GM19023 (cell line): Measurements from ENCODE around the gene NUP153.
A peak's percentile ranks its signal among the peaks of the same experiment; 100 is the strongest.
"Not testable (repeated sequence)": the region's sequence is repeated elsewhere in the genome, so short reads cannot be mapped to it uniquely, and the experiment has no call there.

Experiments used
- ATAC-seq: cut with Tn5 transposase; IDR thresholded peaks from one replicate; pipeline ENCODE4 v1.9.1; 2021; ENCODE audit warnings: mild to moderate bottlenecking, moderate library complexity; ENCODE audit not compliant: unreplicated experiment

The NUP153 gene

DNA sequence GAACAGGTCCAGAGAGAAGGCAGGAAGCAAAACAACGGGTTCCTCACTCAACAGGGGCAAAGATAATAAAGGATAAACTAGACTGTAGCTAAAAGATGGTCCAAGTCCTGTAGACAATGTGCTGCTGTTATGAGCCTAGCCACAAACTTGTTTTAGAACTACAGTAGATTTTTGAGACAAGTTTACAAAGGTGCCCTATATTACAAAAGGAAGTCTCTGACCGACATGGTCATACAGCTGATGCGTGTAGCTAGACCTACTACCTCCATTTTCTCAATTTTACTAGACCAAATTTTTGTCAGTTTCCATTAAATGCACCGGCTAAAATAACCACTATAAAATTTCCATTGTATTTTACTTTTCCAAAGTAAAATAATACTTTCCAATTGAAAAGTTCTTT lies 94.7 kb downstream of the NUP153 start:
- ATAC-seq: no peak

DNA sequence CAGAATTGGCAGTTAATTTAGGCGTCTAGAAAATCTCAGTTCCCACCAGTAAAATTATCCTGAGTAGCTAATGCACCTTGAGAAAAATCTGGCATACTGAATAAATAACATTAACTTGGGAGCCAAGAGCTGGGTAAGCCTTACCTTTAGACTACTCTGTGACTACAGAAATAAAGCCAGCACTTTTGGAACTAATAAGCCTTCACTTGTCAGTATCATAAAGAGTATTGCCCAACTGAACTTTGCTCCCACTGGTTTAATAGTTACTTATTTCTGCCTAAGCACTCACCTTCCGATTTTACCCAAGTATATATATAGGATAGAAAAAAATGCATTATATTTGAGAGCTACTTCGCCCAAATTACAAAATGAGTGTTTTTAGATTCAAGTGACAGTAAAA lies 95.9 kb downstream of the NUP153 start:
- no peak for ATAC-seq

DNA sequence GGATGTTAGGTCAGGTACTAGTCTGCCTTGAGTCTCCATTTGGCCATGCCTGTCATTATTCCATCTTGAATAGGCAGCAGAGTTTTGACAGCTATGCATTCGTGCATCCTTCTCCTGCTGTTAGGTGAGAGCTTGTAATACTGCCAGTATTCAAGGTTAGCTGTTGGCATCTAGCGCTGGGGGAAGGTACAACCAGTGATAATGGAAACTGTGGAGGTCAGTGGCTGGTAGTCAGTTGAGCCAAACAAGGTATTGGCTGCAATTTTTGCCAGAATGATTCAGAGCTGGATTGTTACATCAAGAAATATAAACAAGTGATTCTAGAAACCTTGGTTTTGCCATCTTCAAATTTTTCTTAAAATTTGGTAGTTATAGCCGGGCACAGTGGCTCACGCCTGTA lies 100.1 kb downstream of the NUP153 start:
- ATAC-seq: no peak

DNA sequence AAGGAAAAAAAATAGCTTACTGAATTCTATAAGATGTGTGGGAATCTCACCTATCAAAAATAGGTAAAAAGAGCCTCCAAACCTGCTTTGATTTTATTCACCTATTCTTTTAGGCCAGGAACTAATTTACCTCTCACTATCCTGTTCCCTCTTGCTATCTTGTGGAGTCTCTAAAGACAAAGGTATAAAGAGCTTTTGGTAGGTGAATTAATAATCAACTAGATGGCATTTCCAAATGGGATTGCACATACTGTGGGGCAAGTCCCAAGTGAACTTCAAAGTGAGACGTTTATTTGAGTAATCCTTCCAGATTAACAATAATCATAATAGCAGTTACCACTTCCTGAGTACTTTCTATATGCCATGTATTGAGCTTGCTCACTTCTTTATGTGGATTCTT lies 103.8 kb downstream of the NUP153 start:
- ATAC-seq: no peak

DNA sequence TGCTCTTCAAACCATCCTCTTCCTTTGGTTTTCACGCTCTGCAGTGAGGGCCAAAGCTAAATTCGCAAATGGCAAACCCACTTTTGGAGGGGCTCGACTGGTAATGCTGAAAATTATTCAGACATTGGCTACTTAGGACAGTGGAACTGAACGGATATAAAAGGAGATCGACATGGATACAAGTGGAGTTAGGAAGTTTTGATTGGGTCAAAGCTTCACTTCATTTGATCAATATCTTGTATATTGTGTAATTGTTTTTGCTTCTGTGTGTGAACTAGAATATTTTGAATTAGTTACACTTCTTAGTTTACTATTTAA lies 105.4 kb downstream of the NUP153 start:
- ATAC-seq: no peak

DNA sequence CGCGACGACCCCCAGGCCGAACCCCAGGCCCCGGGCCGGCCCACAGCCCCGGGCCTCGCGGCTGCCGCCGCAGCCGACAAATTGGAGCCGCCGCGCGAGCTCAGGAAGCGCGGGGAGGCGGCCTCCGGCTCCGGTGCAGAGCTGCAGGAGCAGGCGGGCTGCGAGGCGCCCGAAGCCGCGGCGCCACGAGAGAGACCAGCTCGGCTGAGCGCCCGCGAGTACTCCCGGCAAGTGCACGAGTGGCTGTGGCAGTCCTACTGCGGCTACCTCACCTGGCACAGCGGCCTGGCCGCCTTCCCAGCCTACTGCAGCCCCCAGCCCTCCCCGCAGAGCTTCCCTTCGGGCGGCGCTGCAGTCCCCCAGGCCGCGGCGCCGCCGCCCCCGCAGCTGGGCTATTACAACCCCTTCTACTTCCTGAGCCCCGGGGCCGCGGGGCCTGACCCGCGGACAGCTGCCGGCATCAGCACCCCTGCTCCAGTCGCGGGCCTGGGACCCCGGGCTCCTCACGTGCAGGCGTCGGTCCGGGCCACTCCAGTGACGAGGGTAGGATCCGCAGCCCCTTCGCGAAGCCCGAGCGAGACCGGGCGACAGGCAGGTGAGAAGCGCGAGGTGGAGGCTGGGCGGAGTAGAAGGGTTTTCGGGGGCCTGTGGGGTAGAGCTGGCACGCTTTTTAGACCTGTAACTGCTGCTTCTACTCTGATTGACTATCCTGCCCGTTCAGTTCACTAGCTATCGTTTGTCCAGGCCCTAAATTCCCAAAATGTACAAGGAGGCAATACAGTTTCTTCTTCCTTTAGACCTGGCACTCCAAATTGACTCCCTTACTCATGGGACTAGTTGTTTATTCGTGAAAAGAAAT lies 106.0 kb downstream of the NUP153 start:
- peak; percentile 52 for ATAC-seq

DNA sequence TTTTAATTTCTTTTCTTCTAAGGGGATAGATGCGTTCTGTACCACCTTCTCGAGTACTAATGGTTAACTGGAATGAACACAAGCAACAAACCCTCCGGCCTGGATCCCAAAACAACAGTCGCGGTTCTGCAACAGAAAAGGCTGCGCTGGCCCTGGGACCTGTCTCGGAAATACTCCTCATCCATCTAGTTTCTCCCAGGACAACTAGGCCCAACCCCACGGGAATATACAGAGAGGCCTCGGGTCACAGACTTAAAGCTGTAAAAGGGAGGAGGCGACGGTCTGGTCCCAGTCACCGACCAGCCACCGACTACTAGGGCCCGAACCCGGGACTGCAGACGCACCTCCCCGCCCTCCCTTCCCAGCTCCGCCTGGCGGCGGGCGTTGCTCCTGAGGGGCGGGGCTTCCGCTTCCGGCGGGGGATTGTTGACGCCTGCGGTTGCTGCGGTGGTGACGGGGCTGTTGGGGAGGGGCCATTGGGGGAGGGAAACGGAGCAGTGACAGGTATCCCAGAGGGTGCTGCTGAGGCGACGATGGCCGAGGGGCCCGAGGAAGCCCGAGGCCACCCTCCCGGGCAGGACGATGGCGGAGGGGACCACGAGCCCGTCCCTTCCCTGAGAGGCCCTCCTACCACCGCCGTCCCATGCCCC lies 106.7 kb downstream of the NUP153 start, which contains the start of gene FAM8A1:
FAM8A1 (plus strand) TSS at position 426 of the 650 bp plus-strand sequence; CDS start at position 534, 108 bp downstream.
- ATAC-seq: peak; percentile 90

DNA sequence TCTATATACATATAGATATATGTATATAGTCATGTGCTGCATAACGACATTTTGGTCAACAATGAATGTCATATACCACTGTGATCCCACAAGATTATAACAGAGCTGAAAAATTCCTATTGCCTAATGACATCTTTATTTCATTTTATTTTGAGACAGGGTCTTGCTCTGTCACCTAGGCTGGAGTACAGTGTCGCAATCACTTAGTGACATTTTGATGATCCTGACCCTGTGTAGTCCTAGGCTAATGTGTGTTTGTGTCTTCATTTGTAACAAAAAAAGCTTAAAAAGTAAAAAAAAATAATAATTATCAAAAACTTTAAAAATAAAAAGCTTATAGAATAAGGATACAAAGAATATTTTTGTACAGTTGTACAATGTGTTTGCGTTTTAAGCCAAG lies 110.6 kb downstream of the NUP153 start:
- no peak for ATAC-seq

DNA sequence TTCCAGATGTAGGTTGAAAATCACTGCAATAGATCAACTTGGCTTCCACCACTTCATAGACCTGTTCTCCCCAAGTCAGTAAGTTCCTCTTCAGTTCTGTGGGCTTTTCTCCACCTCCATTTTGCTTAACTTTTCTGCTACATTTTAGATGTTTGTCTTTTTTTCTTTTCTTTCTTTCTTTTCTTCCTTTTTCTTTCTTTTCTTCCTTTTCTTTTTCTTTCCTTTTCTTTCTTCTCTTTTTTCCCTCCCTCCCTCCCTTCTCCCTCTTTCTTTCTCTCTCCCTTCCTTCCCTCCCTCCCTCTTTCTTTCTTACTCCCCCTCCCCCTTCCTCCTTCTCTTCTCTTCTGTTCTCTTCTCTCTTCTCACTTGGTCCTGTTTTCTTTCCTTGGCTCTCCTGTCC lies 113.5 kb downstream of the NUP153 start:
- no peak for ATAC-seq

DNA sequence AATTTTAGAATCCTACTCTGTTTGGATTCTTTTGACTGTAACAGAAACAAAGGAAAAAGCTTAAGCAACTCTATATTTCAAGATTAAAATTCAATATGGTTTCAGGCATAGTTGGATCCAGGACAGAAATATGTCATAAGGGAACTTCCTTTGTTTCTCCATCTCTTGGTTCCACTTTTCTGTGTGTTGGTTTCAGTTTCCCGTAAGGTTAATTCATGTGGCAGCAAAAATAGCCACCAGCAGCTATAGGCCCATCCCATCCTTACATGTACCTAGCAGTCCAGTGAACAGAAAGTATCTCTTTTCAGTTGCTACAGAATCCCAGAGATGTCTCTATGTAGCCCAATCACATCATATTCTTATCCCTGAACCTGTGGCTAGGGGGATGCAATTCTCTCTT lies 115.4 kb downstream of the NUP153 start:
- ATAC-seq: no peak

DNA sequence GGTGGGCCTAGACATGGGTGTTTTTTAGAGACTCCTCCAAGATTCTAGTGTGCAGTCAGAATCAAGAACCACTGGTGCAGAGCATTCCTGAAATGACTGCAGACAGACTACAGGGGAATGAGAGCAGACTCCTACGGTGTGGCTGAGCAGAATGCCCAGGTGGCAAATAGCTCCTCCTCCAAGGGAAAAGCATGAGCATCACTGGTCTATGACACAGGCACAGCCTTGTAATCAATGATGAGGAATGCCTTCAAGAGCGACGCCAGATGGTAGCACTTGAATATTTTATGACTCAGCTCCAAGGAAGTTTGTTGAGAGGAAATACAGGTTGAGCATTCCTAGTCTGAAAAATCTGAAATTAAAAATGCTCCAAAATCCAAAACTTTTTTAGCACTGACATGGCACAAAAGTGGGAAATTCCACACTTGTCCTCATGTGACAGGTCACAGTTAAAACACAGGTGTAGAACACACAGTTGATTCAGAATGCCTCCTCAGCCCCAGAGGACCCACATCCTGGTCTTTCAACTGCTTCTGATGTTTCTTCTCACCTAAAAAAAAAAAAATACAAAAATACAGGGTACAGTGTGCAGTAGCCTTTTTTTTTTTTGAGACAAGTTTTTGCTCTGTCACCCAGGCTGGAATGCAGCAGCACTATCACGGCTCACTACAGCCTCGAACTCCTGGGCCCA lies 117.2 kb downstream of the NUP153 start:
- ATAC-seq: no peak

DNA sequence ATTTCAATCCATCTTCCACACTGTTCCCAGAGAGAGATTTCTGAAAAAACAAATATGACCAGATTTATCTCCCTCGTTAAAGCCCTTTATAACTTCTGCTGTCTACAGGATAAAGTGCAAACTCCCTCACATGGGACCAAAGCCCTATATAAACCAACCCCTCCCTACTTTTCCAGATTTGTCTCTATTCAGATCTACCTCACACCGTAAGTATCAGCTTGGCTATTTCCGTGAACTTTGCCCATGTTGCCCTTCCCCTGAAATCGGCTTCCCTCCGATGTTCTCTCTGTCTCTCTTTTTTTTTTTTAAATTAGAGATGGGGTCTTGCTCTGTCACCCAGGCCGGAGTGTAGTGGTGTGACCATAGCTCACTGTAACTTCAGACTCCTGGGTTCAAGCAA lies 118.7 kb downstream of the NUP153 start:
- ATAC-seq: no peak

DNA sequence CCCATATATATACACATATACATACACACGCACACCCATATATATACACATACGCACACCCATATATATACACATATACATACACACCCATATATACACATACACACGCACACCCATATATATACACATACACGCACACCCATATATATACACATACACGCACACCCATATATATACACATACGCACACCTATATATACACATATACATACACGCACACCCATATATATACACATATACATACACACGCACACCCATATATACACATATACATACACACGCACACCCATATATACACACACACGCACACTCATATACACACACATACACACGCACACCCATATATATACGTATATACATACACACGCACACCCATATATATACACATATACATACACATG lies 120.1 kb downstream of the NUP153 start:
- not testable (repeated sequence) for ATAC-seq

DNA sequence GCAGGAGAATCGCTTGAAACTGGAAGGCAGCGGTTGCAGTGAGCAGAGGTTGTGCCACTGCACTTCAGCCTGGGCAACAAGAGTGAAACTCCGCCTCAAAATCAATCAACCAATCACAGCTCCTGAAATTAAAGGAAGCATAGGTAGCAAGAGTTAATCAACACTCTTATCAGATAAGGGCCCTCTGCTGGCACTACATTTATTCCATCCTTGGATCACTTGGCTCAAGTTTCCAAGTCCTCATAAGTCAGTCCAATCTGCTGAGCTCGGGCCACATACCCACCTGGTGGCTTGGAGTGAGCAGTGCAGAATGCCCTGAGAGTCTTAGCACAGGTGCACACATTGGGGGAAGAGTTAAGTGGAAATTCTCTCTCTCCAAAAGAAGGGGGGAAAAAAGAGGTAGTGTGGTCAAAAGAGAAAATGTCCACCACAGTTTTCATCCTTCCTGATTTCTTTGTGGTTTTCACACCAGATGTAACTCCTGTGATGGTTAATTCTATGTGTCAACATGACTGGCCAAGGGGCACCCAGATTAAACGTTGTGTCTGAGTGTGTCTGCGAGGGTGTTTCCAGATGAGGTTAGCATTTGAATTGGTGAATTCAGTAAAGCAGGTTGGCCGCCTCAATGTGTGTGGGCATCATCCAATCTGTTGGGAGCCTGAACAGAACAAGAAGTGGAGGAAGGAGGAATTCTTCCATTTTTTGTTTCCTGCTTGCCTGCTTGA lies 120.8 kb downstream of the NUP153 start:
- no peak for ATAC-seq

DNA sequence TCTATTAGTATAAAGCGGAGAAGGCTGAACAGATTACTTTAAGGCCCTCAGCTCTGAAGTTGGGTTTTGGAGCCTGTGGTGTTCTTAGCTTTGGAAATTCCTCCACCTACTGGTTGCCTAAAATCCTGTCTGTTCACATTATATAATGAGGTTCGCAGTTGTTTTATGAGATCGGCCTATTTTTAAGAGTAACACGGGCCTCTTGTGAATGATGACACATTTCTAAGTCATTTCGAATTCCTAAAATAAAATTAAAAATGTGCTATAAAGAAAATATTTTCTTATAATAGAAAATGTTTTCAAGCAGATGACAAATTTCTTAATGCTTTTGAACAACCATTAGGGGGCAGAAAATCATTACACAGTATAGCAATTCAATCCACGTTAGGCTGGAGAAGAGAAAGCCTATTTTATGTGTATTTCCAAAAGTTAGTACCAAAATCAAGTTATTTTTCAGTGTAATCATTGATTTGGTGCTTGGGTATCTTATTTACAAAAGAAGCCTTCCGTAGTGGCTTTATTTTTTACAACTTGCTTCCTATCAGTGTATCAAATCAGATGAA lies 122.4 kb downstream of the NUP153 start:
- ATAC-seq: peak; percentile 42

DNA sequence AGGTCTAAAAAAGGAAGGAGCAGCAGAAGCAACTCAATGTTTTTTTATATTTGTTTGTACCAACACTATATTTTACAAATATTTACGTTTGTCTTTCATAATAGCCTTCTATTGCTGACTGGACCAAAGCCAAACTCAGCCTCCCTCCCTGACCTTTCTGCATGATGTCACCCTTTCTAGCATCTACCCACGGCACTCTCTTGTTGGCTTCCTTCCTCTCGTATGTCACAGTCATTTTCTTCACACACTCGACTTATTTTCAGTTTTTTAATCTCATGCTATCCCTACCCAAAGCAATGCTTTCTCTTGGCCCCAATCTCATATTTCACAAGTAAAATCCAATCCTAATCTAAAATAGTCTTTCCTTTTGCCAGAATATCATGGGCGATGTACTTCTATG lies 122.9 kb downstream of the NUP153 start:
- no peak for ATAC-seq

DNA sequence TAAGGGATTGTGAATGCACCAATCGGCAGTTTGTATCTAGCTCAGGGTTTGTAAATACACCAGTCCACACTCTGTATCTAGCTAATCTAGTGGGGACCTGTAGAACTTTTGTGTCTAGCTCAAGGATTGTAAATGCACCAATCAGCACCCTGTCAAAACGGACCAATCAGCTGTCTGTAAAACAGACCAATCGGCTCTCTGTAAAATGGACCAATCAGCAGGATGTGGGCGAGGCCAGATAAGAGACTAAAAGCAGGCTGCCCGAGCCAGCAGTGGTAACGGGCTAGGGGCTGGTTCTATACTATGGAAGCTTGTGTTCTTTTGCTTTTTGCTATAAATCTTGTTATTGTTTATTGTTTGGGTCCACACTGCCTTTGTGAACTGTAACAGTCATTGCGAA lies 125.4 kb downstream of the NUP153 start:
- not testable (repeated sequence) for ATAC-seq

DNA sequence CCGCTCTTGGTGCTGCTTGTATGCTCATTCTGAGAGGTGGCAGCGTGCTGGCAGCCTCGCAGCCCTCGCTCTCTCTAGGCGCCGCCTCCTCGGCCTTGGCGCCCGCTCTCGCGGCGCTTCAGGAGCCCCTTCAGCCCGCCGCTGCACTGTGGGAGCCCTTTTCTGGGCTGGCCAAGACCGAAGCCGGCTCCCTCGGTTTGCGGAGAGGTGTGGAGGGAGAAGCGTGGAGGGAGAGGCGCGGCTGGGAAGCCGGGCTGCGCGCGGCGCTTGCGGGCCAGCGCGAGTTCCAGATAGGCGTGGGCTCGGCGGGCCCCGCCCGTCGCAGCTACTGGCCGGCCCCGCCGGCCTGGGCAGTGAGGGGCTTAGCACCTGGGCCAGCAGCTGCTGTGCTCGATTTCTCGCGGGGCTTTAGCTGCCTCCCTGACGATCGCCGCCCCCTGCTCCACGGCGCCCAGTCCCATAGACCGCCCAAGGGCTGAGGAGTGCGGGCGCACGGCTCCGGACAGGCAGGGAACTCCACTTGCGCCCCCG lies 126.1 kb downstream of the NUP153 start:
- ATAC-seq: peak; percentile 58

DNA sequence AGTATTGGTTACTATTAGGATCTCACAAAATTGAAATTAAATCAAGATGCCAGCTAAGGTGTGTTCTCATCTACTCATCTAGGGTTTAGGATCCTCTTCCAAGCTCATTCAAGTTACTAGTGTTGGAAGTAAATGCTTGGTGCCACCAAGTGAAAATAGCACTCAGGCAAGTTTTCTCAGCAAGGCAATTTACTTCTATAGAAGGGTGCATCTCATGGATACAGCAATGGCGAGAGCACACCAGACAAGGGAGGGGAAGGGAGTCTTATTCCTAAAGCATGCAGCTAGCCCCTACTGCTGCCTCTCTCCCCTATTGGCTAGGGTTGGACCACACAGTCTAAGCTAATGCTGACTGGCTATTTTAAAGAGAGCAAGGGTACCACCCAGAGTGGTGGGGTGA lies 129.7 kb downstream of the NUP153 start:
- ATAC-seq: no peak

DNA sequence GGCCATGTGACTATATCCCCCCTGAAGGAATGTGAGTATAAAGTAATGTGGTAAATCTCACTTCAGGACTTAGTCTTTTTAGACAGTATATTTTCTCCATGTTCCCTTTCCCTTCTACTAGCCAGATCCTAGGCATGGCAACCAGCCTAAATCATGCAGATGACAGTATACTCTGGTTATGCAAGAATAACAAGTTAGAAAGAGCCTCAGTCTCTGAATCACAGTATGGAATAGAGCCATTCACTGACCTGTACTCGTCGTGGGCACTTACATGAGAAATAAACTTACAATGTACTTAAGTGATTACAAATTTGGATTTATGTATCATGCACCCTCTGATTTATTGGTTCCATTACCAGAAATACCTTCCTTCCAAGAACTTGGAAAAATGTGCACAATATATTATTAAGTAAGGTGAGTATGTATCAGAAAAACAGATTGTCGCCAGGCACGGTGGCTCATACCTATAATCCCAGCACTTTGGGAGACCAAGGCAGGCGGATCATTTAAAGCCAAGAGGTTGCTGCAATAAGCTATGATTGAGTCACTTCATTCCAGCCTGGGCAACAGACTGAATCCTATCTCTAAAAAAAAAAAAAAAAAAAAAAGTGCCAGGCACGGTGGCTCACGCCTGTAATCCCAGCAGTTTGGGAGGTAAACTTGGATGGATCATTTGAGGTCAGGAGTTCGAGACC lies 131.7 kb downstream of the NUP153 start:
- ATAC-seq: no peak
